GM18519 (cell line): ENCODE data around the gene CA6.
"Not testable (repeated sequence)": the region's sequence is repeated elsewhere in the genome, so short reads cannot be mapped to it uniquely, and the experiment has no call there.

Experiments used
- ATAC-seq: cut with Tn5 transposase; IDR thresholded peaks from one replicate; pipeline ENCODE4 v1.9.1; 2021; ENCODE audit warnings: mild to moderate bottlenecking, moderate library complexity; ENCODE audit not compliant: unreplicated experiment, low FRiP score

CA6 gene

GRCh38 chr1:8945568-8945967 is at the start of gene CA6:
CA6 (plus strand) TSS chr1:8945868; CDS start chr1:8945887, 19 bp downstream.
- ATAC-seq, result no peak

- not testable (repeated sequence) for ATAC-seq
Measured at GRCh38 chr1:8896775-8897174, 48.9 kb upstream of the CA6 start.

GRCh38 chr1:8897505-8897904 is 48.2 kb upstream of the CA6 start:
- ATAC-seq, result not testable (repeated sequence)

- not testable (repeated sequence) for ATAC-seq
Measured at GRCh38 chr1:8898418-8898817, 47.2 kb upstream of the CA6 start.

- no peak for ATAC-seq
Measured at GRCh38 chr1:8899046-8899445, 46.6 kb upstream of the CA6 start.

GRCh38 chr1:8900684-8901083 is 45.0 kb upstream of the CA6 start:
- ATAC-seq, result not testable (repeated sequence)

- ATAC-seq, result no peak
Measured at GRCh38 chr1:8902765-8903164, 42.9 kb upstream of the CA6 start.

GRCh38 chr1:8903410-8903809 is 42.3 kb upstream of the CA6 start:
- ATAC-seq, result no peak

GRCh38 chr1:8903908-8904650 is 41.6 kb upstream of the CA6 start:
- ATAC-seq, result no peak

- no peak for ATAC-seq
Measured at GRCh38 chr1:8905582-8906191, 40.0 kb upstream of the CA6 start.

GRCh38 chr1:8908388-8909151 is 37.1 kb upstream of the CA6 start:
- no peak for ATAC-seq

GRCh38 chr1:8910331-8910730 is 35.3 kb upstream of the CA6 start:
- no peak for ATAC-seq

- ATAC-seq, result no peak
Measured at GRCh38 chr1:8910914-8911313, 34.8 kb upstream of the CA6 start.

GRCh38 chr1:8911416-8912309 is 34.0 kb upstream of the CA6 start:
- no peak for ATAC-seq

GRCh38 chr1:8913457-8913856 is 32.2 kb upstream of the CA6 start:
- no peak for ATAC-seq

- no peak for ATAC-seq
Measured at GRCh38 chr1:8914466-8914865, 31.2 kb upstream of the CA6 start.

- ATAC-seq, result no peak
Measured at GRCh38 chr1:8915446-8915845, 30.2 kb upstream of the CA6 start.

GRCh38 chr1:8917536-8917935 is 28.1 kb upstream of the CA6 start:
- not testable (repeated sequence) for ATAC-seq

GRCh38 chr1:8922962-8923361 is 22.7 kb upstream of the CA6 start:
- no peak for ATAC-seq

GRCh38 chr1:8925406-8925805 is 20.3 kb upstream of the CA6 start:
- ATAC-seq, result no peak
